Peyer's patch (tissue), 4 donors: Measurements from ENCODE around the gene PNLIP.

ENCODE experiments used
- CTCF ChIP-seq, 6 experiments: fragments of 450-650 bp in 4 of 6; fragments of 200-600 bp in 2 of 6; sonication (generic) in 1 of 6; IDR thresholded peaks; one replicate each; pipeline ENCODE4 v1.5.1; 2017 to 2019; ENCODE audit warnings: antibody characterized with exemption in 6 of 6, mild to moderate bottlenecking in 3 of 6, moderate library complexity in 1 of 6
- POLR2A ChIP-seq, 2 donors: fragments of 450-650 bp; IDR thresholded peaks; one replicate each; pipeline ENCODE4 v1.5.1; 2017; ENCODE audit warnings: antibody characterized with exemption in 2 of 2, mild to moderate bottlenecking in 2 of 2, moderate library complexity in 2 of 2

- TF ChIP-seq POLR2A (IDR thresholded peaks at IDR 0.05), result no peak
- no peak for TF ChIP-seq CTCF (IDR thresholded peaks at IDR 0.05)
Measured at GRCh38 chr10:116574797-116575196, 29.1 kb downstream of the PNLIP start.
